Right ventricle myocardium inferior (tissue), 1 donor: ENCODE data around the gene MBLAC1. TPM values are rescaled to one million over a fixed set of nuclear protein-coding genes. Genes with fewer than 3 reads are reported as not detected.

Source experiments
- ATAC-seq: fragments of 200-7000 bp; cut with Tn5 transposase; one replicate; pipeline ENCODE4 v1.9.1; 2020; ENCODE audit warnings: mild to moderate bottlenecking, moderate library complexity
- DNase-seq: peaks from one replicate; pipeline ENCODE4 v3.0.0; 2021; ENCODE audit errors: missing footprints
- intact Hi-C: fragments of 100-400 bp; cut with DNase I; formaldehyde crosslinking; loops from one replicate; pipeline ENCODE4 v1.11.0; 2022
- long read RNA-seq: library from polyadenylated mRNA; unstranded; transcript quantifications from one replicate; pipeline ENCODE4 v2.0.0, GENCODE V29; 2021
- total RNA-seq: library from RNA; stranded (reverse); fragmentation: NEBNext Ultra II Directional; extraction: Animal tissue kit (Norgen Biotek cat#: 25700); gene quantifications from one replicate; pipeline ENCODE4 v1.2.1, GENCODE V29; 2021
- donor health status: DM: no; HTN: yes; CAD: no; lungs with severe emphysema.

Gene MBLAC1, protein sequence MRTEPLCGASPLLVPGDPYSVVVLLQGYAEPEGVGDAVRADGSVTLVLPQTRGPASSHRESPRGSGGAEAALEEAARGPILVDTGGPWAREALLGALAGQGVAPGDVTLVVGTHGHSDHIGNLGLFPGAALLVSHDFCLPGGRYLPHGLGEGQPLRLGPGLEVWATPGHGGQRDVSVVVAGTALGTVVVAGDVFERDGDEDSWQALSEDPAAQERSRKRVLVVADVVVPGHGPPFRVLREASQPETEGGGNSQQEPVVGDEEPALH
- total RNA-seq, result 2.1 TPM
- long read RNA-seq, partial matches to known transcripts, result 0 of 1 reads
- long read RNA-seq, other reads (novel, unspliced or antisense), result 0 of 1 reads

DNA sequence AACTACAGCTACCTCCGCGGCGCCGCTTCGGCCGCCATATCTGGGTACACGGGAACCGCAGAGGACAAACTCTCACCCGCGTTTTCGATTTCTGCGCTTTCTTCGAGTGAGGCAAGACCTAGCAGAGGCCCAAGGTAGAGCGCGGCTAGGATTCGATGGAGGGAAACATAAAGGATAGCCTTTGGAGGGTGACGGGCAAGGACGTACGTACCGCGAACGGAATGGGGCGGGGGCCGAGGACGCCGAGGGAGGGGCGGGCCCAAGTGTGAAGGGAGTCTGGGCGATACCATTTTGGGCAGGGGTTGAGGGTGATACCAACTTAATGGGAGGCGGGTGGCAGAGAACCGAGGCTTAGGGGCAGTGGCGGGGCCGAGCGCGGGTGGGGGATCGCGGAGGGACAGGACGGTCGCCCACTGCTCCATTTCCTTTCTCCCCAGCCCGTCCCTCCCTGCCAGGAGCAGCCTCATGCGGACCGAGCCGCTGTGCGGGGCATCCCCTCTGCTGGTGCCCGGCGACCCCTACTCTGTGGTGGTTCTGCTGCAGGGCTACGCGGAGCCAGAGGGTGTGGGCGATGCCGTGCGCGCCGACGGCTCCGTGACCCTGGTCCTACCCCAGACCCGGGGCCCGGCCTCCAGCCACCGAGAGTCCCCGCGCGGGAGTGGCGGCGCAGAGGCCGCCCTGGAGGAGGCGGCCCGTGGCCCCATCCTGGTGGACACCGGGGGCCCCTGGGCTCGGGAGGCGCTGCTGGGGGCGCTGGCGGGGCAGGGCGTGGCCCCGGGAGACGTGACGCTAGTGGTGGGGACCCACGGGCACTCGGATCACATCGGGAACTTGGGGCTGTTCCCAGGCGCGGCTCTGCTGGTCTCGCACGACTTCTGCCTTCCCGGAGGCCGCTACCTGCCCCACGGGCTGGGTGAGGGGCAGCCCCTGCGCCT is at the start of gene MBLAC1:
Gene MBLAC1 (plus strand): TSS at position 37 of the 935 bp plus-strand sequence. CDS start 429 bp downstream, at position 466.
- peak; percentile 95 for ATAC-seq
- intact Hi-C loops, result loop anchor here (5.0 kb wide), 3 partner anchors 35 to 135 kb away; no protein-coding TSS in a partner anchor
- peak; percentile 92 for DNase-seq

DNA sequence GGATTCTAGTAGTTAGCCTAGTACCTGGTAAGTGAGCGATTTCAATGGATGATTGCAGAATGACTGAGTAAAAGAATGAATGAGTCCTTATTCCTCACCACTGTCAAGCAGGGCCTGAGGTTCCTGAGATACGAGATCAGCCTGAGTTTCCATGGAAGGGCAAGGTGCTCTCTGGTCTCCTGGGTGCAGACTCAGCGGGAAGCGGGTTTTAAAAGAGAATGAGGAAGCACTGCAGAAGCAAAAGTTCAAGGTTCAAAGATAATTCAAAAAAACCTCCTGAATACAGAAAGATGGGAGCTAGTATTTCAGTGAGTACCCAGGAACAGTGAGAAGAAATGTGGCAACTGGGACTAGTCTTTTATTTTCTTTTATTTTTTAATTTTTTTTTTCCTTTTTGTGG is 49.6 kb upstream of the MBLAC1 start:
- intact Hi-C loops, result no loop called here
- no peak for ATAC-seq
- no peak for DNase-seq

DNA sequence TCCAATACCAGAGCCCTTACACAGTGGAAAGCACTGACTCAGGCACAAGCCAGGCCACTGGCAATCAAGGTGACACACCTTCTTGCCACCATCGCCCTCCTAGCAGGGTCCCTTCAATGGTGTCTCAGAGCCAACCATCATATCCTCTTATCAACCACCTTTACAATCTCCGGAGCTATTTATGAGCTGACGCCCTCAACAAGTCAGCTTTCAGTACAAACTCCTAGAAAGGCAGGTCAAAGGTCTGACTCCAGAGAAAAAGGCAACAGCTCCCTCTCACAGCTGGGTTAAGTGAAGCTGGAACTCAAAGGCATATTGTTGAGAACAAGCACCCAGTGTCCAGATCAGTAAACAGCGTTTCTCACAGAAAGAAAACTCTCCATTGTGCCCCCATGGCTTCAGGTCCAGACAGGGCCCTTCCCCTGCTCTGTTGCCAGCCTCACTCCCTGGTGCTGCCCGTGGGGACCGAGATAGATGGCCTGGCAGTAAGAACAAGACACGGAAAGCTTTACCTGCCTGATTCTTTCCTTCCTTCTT is 47.7 kb upstream of the MBLAC1 start:
- intact Hi-C loops, result no loop called here
- ATAC-seq (no peak), DNase-seq (no peak)

DNA sequence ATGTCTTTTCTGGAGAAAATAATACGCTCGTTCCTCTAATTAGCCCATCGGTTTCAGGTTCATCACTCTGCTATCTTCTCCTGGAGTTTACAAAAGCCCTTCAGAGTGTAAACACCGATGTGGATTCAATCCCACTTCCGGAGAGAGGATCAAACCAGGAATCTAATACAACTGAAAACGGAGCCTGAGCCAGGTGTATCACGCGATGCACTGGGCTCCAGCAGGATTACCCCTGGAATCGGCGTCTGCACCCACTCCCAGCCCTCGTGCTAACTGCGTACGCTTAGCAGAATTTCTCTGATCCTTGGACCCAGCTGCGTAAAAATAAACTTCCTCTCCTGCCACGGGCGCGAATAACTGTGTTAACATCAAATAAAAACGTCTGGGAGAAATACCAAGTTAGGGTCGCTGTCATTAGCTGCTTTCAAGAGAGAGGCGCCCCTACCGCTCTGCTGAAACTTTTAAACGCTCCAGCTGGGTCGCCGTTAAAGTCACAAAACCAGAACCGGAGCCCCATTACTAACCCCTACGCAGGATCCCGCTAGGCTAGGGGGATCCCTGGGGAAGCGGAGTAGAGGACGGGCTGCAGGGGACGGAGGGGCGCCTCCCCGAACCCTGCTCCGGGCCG is 45.7 kb upstream of the MBLAC1 start:
- intact Hi-C loops, result loop anchor here (2.0 to 10.0 kb wide), 3 partner anchors 32 to 166 kb away; partner anchors contain the start of genes TRIM4 and ZSCAN21
- no peak for DNase-seq
- ATAC-seq, result no peak

DNA sequence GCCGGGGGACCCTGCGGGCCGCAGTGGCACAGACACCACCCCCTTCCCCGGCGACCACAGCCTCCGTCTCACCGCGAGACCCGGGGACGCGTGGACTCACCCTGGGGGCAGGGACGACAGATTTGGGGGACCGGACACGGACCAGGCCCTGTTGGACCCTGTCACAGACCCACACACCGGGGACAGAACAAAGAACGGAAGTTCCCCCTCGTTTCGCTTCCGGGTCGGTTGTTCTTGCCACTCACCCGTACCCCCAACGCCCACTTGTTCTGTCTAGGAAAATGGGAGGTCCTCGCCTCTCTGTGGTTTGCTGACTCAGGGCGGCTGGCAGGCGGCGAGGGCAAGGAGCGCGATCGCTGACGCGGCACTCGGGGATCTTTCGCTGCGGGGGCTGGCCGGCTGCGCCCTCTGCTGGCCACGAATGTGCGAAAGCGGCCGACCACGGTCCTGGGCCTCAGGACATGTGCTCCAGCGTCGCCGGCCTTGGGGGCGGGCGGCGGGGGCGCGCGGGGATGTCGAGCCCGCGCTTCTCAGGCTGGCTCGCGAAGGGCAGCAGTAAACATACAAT is 45.1 kb upstream of the MBLAC1 start, which contains the start of gene ZNF3:
Gene ZNF3 (minus strand): TSS at position 189 of the 568 bp plus-strand sequence. CDS start 4,366 bp downstream, outside the sequence.
- DNase-seq, result peak; percentile 98
- intact Hi-C loops, result loop anchor here (1.0 to 10.0 kb wide), 4 partner anchors 19 to 167 kb away; partner anchors contain the start of genes TRIM4 and ZSCAN21

DNA sequence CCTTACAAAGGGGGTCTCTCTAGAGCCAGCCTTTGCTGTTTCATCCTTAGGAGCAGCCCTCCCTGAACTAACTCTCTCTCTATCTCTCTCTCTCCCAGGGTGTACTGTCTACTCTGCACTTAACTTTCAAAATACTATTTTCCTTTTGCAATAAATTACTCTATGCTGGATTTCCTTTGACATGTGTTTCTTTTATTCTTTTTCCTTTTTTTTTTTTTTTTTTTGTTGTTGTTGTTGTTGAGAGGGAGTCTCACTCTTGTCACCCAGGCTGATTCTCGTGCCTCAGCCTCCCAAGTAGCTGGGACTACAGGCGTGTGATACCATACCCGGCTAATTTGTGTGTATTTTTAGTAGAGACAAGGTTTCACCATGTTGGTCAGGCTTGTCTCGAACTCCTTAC is 43.8 kb upstream of the MBLAC1 start:
- DNase-seq, result no peak
- intact Hi-C loops, result loop anchor here (1.0 to 10.0 kb wide), 3 partner anchors 17 to 168 kb away; partner anchors contain the start of gene TRIM4
- no peak for ATAC-seq

More for the DNA sequence above, 45.1 kb upstream of the MBLAC1 start, which contains the start of gene ZNF3:
- ATAC-seq, result peak; percentile 97

DNA sequence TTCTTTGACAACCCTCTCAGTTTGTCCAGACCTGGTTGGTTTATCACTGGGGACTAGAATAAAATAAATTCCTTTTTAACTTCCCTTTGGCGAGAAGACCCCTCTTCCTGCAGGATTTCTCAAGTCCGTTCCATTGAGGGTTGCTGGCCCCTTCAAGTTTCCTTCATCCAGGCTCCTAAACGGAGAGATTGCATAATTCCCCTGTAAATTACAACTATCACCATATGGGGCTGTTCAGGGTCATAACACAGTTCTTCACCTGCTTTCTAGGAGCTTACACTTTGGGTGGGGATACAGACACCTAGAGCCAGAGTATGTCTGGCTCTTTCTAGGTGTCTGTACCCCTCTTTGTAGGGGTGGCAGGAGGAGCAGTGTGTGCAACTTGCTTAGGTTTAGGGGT is 41.3 kb upstream of the MBLAC1 start:
- intact Hi-C loops, result loop anchor here (10.0 kb wide), 1 partner anchor 171 kb away; the partner anchor contains the start of gene TRIM4
- ATAC-seq (no peak), DNase-seq (no peak)

DNA sequence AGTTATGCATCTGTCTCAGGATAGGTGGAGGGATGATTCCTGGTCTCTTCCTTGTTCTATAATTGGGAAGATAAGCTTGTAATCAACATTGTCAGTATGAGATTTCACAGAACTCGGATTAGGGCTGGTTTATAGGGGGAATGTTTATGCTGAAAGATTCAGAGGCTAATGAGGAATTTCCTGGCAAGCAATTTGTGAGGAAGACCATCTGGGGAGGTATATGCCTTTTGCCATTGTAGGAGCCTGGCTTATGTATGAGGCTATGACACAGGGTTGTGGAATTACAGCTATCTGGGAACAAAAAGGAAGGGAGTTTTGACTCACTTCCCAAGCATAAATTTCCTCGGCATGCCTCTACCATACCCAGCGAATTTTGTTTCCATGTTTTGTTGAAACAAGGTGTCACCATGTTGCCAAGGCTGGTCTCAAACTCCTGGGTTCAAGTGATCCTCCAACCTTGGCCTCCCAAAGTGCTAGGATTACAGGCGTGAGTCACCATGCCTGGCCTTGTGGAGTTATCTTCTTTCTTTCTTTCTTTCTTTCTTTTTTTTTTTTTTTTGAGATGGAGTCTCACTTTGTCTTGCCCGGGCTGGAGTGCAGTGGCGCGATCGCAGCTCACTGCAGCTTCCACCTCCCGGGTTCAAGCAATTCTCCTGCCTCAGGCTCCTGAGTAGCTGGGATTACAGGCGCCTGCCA is 39.6 kb upstream of the MBLAC1 start:
- ATAC-seq (no peak), DNase-seq (no peak)
- intact Hi-C loops, result loop anchor here (10.0 kb wide), 1 partner anchor 172 kb away; the partner anchor contains the start of gene TRIM4

DNA sequence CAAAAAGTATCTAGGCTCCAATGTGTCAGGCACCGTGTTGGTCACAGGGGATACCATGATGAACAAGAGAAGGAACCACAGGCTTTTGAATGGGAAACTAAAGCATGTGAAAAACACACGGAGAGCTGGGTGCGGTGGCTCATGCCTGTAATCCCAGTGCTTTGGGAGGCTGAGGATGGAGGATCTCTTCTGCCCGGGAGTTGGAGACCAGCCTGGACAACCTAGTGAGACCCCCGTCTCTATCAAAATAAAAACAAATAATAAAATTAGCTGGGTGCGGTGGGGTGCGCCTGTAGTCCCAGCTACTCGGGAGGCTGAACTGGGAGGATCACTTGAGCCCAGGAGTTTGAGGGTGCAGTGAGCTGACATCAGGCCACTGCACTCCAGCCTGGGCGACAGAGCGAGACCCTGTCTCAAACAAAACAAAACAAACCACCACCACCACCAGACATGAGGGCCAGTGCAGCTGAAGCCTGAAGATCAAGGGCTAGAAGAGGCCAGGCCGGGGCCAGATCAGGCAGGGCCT is 38.6 kb upstream of the MBLAC1 start:
- DNase-seq (no peak), ATAC-seq (no peak)
- intact Hi-C loops, result loop anchor here (10.0 kb wide), 1 partner anchor 173 kb away; the partner anchor contains the start of gene TRIM4

DNA sequence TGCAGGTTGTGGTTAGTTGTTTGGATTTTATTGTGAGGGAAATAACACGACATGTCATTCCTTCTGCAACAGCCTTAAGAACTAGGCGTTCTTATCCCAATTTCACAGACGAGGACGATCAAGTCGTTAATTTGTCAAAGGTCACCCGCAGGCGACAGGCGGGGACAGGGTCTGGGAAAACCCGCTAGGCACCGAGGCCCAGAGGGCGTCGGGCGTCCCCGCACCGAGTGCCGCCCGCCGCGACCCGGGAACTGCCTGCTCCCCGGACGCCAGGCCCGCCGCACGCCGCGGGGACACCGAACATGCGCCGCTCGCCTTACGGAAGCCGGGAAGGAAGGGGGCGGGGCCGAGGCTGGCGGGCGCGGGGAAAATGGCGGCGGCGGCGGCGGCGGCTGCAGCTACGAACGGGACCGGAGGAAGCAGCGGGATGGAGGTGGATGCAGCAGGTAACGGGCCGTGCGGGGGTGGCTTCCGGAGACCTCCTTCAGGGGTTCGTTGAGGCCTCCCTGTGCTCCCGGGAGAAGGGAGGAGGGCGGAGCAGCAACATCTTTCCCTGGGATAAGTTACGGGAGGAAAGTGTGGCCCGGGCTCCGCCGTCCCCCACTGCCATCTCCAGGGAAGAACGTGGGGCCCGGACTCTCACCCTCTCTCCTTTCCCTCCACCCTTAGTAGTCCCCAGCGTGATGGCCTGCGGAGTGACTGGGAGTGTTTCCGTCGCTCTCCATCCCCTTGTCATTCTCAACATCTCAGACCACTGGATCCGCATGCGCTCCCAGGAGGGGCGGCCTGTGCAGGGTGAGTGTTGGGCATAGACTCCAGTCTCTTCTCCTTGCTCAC is 37.9 kb upstream of the MBLAC1 start, which contains the start of gene COPS6:
Gene COPS6 (plus strand): TSS at position 349 of the 837 bp plus-strand sequence. CDS start 22 bp downstream, at position 371.
- intact Hi-C loops, result loop anchor here (10.0 kb wide), 1 partner anchor 174 kb away; the partner anchor contains the start of gene TRIM4
- peak; percentile 93 for DNase-seq
- peak; percentile 90 for ATAC-seq

DNA sequence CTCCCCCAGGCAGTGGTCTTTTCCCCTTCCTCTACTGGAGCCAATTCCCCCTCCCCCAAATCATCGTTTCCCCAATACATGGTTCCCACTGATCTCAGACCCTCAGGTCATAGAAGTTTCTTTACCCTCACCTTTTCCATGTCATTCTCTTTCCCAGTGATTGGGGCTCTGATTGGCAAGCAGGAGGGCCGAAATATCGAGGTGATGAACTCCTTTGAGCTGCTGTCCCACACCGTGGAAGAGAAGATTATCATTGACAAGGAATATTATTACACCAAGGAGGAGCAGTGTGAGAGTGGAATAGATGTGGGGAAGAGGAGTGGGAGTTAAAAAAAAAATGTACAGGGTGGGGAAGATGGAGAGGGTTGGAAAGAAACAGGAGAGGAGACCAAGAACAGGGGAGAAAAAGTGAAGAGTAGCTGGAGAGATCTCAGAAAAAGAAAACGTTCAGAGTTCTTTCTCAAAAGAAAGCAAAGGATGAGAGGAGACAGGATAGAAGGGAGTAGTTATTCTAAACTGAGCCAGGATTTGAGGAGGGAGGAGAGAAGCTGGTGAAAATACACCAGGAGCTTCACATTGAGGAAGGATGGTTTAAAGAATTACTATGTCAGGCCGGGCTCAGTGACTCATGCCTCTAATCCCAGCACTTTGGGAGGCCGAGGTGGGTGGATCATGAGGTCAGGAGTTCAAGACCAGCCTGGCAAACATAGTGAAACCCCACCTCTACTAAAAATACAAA is 37.1 kb upstream of the MBLAC1 start:
- ATAC-seq, result no peak
- intact Hi-C loops, result loop anchor here (5.0 to 10.0 kb wide), 2 partner anchors 38 to 175 kb away; partner anchors contain the start of genes MBLAC1 and TRIM4

DNA sequence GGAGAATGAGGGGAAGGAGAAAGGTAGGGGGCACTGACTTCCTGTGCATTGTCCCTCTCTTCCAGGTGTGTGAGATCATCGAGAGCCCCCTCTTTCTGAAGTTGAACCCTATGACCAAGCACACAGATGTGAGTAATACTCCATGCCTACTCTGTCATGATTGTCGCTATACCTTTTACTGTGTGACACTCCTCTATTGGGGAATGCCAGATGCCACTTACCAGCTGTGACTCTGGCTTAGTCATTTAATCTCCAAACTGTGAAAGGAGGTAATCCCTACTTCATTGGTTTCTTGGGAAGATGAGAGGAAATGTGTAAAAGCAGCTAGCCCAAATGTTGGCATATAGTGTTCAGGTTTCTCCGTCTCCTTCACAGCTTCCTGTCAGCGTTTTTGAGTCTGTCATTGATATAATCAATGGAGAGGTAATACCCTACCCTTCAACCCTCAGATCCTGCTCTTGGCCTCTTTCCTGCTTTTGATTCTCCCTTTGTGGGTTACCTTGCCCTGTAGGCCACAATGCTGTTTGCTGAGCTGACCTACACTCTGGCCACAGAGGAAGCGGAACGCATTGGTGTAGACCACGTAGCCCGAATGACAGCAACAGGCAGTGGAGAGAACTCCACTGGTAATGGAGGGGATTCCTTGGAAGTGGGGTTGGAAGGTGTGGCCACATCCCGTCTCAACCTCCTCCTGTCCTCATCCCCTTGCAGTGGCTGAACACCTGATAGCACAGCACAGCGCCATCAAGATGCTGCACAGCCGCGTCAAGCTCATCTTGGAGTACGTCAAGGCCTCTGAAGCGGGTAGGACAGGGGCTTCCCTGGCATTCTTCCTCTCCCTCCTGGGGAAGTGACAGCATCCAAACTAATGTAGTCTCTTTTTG is 36.0 kb upstream of the MBLAC1 start:
- intact Hi-C loops, result loop anchor here (5.0 kb wide), 1 partner anchor 37 kb away; the partner anchor contains the start of gene MBLAC1
- ATAC-seq (no peak), DNase-seq (no peak)

More for the DNA sequence above, 37.1 kb upstream of the MBLAC1 start:
- DNase-seq, result no peak

DNA sequence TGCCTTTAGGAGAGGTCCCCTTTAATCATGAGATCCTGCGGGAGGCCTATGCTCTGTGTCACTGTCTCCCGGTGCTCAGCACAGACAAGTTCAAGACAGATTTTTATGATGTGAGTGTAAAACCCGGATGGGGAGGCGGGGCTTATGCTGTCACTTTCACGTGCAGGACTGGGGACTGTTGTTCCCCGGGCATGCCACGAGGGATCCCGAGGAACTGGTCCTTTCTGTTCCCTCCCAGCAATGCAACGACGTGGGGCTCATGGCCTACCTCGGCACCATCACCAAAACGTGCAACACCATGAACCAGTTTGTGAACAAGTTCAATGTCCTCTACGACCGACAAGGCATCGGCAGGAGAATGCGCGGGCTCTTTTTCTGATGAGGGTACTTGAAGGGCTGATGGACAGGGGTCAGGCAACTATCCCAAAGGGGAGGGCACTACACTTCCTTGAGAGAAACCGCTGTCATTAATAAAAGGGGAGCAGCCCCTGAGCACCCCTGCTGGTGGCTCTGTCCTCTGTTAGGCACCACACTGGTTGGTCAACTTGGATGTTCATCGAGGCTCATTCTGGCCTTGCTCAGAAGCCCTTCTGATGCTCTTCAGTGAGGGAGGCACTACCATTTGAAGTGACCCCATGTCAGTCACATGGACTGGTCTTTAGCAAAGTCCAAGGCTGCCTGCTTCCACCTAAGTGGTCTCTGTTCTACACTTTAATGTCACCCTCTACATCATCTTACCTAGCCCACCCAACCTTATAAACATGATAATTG is 35.2 kb upstream of the MBLAC1 start:
- ATAC-seq (no peak), DNase-seq (no peak)
- intact Hi-C loops, result loop anchor here (5.0 kb wide), 1 partner anchor 36 kb away; the partner anchor contains the start of gene MBLAC1
